Uterus (tissue), 2 donors: ENCODE data around the gene REM1.

Experiments used
- POLR2A ChIP-seq, 2 donors: fragments of 450-650 bp; IDR thresholded peaks; one replicate each; pipeline ENCODE4 v1.6.1; 2016; ENCODE audit warnings: antibody characterized with exemption in 2 of 2, mild to moderate bottlenecking in 1 of 2, moderate library complexity in 1 of 2
- TF ChIP-seq, protein P1 (sequence below), 4 experiments: fragments of 200-600 bp in 2 of 4; fragments of 450-650 bp in 2 of 4; sonication (generic) in 2 of 4; IDR thresholded peaks; one replicate each; pipeline ENCODE4 v1.5.1; 2016 to 2019; ENCODE audit warnings: antibody characterized with exemption in 4 of 4, mild to moderate bottlenecking in 2 of 4, moderate library complexity in 1 of 4

DNA sequence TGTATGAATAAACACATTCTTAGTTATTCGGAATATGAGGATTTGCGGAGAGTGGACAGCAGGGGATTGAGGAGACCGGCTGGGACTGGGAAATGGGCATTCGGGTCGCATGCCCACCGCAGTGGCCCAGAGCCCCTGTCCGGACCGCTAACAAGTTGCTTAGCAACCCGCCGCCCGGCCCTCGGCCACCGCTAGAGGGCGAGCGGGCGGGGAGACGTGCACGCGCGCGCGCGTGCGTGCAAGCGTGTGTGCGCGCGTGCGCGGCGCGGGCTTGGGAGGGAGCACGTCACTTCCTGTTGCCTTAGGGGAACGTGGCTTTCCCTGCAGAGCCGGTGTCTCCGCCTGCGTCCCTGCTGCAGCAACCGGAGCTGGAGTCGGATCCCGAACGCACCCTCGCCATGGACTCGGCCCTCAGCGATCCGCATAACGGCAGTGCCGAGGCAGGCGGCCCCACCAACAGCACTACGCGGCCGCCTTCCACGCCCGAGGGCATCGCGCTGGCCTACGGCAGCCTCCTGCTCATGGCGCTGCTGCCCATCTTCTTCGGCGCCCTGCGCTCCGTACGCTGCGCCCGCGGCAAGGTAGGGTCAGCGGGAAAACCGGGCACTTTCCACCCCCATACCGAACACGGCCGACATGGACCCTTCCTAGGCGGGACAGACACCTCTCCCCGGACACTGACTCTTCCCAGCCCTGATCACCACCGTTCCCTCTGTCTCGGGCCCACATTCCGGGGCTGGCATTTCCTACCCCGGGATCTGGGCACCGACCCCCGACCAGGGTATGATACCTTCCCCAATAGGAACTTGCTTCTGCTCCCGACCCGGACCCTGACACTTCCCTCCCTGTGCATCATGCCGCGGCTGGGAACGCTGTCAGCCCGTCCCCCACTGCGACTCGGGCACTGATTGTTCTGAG lies 39.3 kb downstream of the REM1 start, which contains the start of gene HM13:
- TF ChIP-seq, protein P1, sequence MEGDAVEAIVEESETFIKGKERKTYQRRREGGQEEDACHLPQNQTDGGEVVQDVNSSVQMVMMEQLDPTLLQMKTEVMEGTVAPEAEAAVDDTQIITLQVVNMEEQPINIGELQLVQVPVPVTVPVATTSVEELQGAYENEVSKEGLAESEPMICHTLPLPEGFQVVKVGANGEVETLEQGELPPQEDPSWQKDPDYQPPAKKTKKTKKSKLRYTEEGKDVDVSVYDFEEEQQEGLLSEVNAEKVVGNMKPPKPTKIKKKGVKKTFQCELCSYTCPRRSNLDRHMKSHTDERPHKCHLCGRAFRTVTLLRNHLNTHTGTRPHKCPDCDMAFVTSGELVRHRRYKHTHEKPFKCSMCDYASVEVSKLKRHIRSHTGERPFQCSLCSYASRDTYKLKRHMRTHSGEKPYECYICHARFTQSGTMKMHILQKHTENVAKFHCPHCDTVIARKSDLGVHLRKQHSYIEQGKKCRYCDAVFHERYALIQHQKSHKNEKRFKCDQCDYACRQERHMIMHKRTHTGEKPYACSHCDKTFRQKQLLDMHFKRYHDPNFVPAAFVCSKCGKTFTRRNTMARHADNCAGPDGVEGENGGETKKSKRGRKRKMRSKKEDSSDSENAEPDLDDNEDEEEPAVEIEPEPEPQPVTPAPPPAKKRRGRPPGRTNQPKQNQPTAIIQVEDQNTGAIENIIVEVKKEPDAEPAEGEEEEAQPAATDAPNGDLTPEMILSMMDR (IDR thresholded peaks at IDR 0.05) = peak; percentile 93 to 99 (median 98)
- TF ChIP-seq POLR2A (IDR thresholded peaks at IDR 0.05) = peak; percentile 60 to 82
